HG02588 (cell line): Measurements from ENCODE around the gene MXRA7.
"Not testable (repeated sequence)": the region's sequence is repeated elsewhere in the genome, so short reads cannot be mapped to it uniquely, and the experiment has no call there.

Source experiments
- ATAC-seq: cut with Tn5 transposase; IDR thresholded peaks from one replicate; pipeline ENCODE4 v1.9.1; 2021; ENCODE audit warnings: mild to moderate bottlenecking, moderate library complexity; ENCODE audit not compliant: unreplicated experiment

MXRA7 gene

GRCh38 chr17:76735586-76736348, 25.0 kb upstream of the MXRA7 start:
- no peak for ATAC-seq

GRCh38 chr17:76735006-76735405, 24.2 kb upstream of the MXRA7 start:
- no peak for ATAC-seq

- no peak for ATAC-seq
Measured at GRCh38 chr17:76734080-76734840, 23.5 kb upstream of the MXRA7 start.

GRCh38 chr17:76733618-76733957, 22.8 kb upstream of the MXRA7 start:
- no peak for ATAC-seq

GRCh38 chr17:76732734-76733617, 22.2 kb upstream of the MXRA7 start:
- no peak for ATAC-seq

GRCh38 chr17:76731800-76732733, 21.3 kb upstream of the MXRA7 start:
- ATAC-seq: not testable (repeated sequence)

GRCh38 chr17:76727745-76728456, 17.1 kb upstream of the MXRA7 start:
- no peak for ATAC-seq

GRCh38 chr17:76726776-76727718, 16.3 kb upstream of the MXRA7 start, which contains the start of gene METTL23:
TSS of gene METTL23 (plus strand) at chr17:76726839. CDS start at chr17:76729711, 2,872 bp downstream.
- peak; percentile 34 for ATAC-seq

- ATAC-seq: peak; percentile 68
Measured at GRCh38 chr17:76726231-76726775, 15.5 kb upstream of the MXRA7 start, which contains the start of gene JMJD6. TSS of gene JMJD6 (minus strand) at chr17:76726606. CDS start at chr17:76726475, 131 bp downstream.

GRCh38 chr17:76725580-76726230, 14.9 kb upstream of the MXRA7 start:
- peak; percentile 19 for ATAC-seq

GRCh38 chr17:76723812-76724211, 13.0 kb upstream of the MXRA7 start:
- no peak for ATAC-seq

- not testable (repeated sequence) for ATAC-seq
Measured at GRCh38 chr17:76722977-76723376, 12.2 kb upstream of the MXRA7 start.

GRCh38 chr17:76722279-76722678, 11.5 kb upstream of the MXRA7 start:
- no peak for ATAC-seq

GRCh38 chr17:76721463-76721862, 10.7 kb upstream of the MXRA7 start:
- ATAC-seq: no peak

- no peak for ATAC-seq
Measured at GRCh38 chr17:76720941-76721340, 10.2 kb upstream of the MXRA7 start.

- ATAC-seq: no peak
Measured at GRCh38 chr17:76720211-76720610, 9.4 kb upstream of the MXRA7 start.

GRCh38 chr17:76718516-76718915, 7.8 kb upstream of the MXRA7 start:
- ATAC-seq: no peak

- no peak for ATAC-seq
Measured at GRCh38 chr17:76716839-76717215, 6.1 kb upstream of the MXRA7 start.
